NCI-H128 (cell line): Measurements from ENCODE around the gene STUM.
"Not testable (repeated sequence)": the region's sequence is repeated elsewhere in the genome, so short reads cannot be mapped to it uniquely, and the experiment has no call there.

Experiments
- DNase-seq: peaks from one replicate; lab custom pipeline; 2025; ENCODE audit not compliant: unreplicated experiment; lab: John Stamatoyannopoulos, UW

Gene STUM

DNA sequence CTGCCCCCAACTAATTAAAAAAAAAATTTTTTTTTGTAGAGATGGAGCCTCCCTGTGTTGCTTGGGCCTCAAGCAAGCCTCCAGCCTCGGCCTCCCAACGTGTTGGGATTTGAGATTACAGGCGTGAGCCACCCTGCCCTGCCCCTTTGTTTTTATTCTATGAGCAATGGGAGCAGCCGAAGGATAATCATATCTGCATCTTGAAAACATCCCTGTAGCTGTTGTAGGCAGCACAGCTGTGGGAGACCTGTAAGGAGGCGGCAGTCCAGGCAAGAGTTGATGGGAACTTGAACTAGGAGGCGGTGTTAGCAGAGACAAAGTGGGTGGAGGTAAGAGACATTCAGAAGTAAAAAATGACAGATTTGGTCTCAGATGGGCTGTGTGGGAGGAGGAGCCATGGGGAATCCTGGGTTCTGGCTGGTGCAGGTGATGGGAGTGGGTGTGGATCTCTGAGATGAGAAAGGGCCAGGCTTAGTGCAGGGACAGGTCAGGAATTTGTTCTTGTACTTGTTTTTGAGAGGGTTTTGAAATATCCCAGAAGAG lies 31.3 kb downstream of the STUM start:
- no peak for DNase-seq

- DNase-seq, result no peak
Measured at GRCh38 chr1:226580625-226581270, 32.2 kb downstream of the STUM start.

- no peak for DNase-seq
Measured at GRCh38 chr1:226581650-226582330, 33.2 kb downstream of the STUM start.

DNA sequence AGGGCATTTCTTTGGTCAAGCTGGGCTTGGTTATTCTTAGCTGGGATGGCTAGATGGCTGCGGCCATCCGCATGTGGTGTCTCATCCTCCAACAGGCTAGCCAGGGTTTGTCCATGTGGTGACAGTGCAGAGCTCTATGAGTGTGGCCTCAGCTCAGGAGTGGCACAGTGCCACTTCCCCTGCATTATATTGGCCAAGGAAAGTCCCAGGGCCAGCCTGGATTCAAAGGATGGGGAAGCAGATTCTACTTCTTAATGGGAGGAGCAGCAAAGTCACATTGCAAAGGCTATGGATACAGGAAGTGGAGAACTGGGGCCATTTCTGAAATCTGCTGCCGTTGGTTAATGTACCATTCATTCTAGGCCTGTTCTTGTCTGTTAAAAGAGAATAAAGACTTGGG lies 34.4 kb downstream of the STUM start:
- no peak for DNase-seq

DNA sequence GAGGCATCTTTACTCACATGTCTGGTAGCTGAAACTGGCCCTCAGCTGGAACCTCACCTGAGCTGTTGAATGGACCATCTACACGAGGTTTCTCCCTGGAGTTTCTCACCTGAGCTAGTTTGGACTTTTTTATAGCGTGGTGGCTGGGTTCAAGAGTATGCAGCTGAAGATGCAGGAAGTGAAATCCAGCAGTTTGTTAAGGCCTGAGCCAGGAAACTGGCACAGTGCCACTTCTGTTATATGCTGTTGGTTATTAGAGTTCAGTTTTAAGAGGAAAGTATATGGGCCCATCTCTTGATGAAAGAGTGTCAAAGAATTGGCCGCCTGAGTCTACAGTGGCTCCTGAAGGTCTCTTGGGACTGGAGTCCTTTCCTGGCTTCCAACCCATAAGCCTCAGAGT lies 35.6 kb downstream of the STUM start:
- DNase-seq, result no peak

GRCh38 chr1:226586116-226586515 lies 37.6 kb downstream of the STUM start:
- no peak for DNase-seq

- DNase-seq, result no peak
Measured at GRCh38 chr1:226586650-226587422, 38.3 kb downstream of the STUM start.

GRCh38 chr1:226588484-226588883 lies 39.9 kb downstream of the STUM start:
- DNase-seq, result no peak

- no peak for DNase-seq
Measured at GRCh38 chr1:226589008-226589733, 40.6 kb downstream of the STUM start.

DNA sequence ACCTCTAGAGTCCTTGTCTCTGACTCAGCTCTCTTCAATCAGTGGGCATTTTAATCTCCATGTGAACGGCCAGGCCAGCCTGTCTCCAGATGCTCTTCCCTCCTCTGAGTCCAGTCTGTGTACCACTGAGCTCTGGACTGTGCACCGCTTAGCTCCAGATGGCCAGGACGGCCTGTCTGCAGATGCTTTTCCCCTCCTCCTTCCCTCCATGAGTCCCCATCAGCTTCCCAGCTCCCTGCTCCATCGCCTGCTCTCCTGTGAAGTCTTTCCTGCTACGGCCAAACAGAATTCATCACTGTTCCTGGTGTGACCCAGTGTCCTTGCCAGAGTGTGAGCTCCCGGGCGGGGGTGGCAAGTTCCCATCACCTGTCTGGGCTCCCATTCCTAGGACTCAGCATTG lies 42.0 kb downstream of the STUM start:
- no peak for DNase-seq

- no peak for DNase-seq
Measured at GRCh38 chr1:226593541-226593940, 45.0 kb downstream of the STUM start.

GRCh38 chr1:226596531-226597165 lies 48.1 kb downstream of the STUM start:
- DNase-seq, result no peak

GRCh38 chr1:226597616-226598454 lies 49.3 kb downstream of the STUM start:
- DNase-seq, result no peak

DNA sequence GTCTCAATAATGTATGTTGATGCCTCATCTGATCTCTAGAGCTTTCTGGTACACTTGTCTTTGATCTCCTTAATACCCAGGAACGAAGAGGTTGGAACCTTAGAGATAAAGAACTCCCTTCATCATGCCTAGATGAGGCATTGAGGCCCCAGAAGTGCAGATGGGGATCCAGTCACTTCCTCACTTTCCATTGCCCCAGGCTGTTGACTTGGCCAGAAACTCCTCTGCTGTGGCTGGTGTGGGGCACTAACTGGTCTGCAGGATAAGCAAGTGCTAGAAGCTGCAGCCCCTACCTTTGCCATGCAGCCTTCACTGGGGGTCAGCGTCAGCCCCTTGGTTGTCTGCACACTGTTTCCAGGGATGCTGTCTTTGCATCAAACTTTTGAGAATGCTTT lies 49.9 kb downstream of the STUM start:
- DNase-seq, result no peak

DNA sequence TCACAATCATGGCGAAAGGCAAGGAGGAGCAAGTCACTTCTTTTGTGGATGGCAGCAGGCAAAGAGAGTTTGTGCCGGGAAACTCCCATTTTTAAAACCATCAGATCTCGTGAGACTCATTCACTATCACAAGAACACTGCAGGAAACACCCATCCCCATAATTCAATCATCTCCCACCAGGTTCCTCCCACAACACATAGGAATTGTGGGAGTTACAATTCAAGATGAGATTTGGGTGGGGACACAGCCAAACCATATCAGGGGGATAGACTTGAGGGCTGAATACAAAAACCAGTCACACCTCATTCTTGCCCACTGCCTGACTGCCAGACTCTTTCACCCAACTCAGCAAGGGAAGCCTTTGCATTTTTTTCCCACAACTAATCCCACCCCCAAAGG lies 50.4 kb downstream of the STUM start:
- not testable (repeated sequence) for DNase-seq

GRCh38 chr1:226599636-226600238 lies 51.2 kb downstream of the STUM start:
- no peak for DNase-seq

DNA sequence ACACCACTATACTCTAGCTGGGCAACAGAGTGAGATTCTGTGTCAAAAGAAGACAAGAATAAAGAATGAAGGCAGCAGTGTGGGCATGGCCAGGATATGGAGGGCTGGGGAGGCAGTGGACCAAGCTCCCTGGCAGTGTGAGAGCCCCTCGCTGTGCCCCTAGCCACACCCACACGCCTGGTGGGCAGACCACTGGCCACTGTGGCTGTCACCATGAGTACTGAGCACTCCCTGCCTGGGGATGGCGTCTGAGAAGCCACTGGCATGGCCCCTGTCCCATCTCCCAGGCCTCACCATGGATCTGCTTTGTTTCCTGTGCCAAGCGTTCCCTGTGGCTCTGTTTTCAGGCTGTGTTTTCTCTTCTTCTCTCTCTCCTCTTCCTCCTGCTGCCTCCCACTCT lies 51.7 kb downstream of the STUM start:
- no peak for DNase-seq

GRCh38 chr1:226601456-226601855 lies 52.9 kb downstream of the STUM start:
- DNase-seq, result no peak

DNA sequence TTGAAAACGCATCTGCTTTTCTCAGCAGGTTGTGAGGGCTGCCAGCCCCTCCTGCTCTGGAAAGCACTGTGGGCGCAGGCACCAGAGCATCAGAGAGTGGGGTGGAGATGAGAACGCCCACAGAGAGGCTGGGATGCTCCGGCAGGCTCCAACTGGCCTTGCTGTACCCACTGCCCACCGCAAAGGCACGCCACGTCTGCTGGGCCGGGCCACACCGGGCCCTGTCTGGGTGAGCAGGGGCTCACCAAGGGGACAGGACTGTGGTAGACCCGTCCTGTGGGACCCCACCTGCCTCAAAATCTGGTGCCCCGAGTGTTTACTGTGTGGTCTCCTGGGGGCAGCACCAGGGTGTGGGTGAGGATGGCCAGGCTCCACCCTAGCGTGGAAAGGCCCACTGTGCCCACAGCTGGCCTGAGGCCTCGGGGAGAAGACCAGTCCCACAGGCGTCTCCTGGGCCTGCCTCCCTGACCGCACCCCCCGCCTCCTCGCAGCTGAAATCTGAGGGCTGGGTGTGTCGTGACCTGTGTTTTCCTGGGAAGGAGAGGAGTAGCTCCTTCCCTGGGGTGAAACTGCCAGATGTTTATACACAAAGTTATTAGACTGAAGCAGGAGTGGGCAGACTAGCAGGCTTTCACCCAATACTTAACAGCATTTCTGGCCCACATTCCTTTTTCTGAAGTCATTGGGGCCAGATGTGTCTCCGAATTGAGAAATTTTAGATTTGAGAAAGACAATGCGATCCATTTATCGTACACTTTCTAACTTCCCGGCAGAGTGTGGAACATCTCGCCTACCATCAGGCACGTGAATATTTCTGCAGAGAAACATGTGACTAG lies 53.8 kb downstream of the STUM start:
- no peak for DNase-seq
